ENCODE results near the gene SEMA4C.

SEMA4C gene, protein sequence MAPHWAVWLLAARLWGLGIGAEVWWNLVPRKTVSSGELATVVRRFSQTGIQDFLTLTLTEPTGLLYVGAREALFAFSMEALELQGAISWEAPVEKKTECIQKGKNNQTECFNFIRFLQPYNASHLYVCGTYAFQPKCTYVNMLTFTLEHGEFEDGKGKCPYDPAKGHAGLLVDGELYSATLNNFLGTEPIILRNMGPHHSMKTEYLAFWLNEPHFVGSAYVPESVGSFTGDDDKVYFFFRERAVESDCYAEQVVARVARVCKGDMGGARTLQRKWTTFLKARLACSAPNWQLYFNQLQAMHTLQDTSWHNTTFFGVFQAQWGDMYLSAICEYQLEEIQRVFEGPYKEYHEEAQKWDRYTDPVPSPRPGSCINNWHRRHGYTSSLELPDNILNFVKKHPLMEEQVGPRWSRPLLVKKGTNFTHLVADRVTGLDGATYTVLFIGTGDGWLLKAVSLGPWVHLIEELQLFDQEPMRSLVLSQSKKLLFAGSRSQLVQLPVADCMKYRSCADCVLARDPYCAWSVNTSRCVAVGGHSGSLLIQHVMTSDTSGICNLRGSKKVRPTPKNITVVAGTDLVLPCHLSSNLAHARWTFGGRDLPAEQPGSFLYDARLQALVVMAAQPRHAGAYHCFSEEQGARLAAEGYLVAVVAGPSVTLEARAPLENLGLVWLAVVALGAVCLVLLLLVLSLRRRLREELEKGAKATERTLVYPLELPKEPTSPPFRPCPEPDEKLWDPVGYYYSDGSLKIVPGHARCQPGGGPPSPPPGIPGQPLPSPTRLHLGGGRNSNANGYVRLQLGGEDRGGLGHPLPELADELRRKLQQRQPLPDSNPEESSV

DNA sequence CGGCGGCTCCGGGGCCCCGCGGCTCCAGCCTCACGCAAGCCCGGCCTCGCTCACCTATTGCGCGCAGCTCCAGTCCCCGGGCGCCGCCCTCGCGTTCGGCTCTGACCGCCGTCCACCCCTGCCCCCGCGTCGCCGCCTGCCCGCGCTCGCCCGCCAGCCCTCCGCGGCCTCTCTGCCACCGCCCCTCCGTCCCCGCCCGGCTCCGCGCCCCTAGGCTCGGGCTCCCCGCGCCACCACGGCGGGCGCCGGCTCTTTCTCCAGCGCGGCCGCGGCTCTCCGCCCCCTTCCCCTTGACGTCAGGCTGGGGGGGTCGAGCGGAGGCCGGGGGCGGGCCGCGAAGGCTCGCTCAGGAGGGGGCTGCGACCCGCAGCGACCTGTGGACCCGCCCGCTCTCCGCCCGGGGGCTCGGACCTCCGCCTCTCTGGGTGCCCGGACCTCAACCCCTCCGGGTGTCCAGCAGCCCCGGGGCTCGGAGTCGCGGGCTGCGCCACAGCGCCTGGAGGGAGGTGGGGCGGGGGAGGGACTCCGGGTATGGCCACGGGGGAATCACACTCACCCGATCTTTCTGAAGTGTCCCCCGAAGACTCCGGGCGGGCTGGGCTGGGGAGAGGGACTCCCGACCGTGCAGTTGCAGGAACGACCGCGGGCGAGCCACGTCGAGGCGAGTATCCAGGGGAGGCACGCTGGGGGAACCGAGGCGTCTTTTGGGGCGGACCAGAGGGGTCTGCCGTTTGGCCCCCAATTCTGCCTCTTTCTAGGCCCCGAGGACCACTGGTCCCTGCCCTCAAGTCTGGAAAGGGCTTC, at the start of gene SEMA4C:
SEMA4C (minus strand) TSS at position 259 of the 804 bp plus-strand sequence. CDS start 2,194 bp downstream, outside the sequence.
- DNase-seq: peak in 1 of 2 experiments; percentile 39

DNA sequence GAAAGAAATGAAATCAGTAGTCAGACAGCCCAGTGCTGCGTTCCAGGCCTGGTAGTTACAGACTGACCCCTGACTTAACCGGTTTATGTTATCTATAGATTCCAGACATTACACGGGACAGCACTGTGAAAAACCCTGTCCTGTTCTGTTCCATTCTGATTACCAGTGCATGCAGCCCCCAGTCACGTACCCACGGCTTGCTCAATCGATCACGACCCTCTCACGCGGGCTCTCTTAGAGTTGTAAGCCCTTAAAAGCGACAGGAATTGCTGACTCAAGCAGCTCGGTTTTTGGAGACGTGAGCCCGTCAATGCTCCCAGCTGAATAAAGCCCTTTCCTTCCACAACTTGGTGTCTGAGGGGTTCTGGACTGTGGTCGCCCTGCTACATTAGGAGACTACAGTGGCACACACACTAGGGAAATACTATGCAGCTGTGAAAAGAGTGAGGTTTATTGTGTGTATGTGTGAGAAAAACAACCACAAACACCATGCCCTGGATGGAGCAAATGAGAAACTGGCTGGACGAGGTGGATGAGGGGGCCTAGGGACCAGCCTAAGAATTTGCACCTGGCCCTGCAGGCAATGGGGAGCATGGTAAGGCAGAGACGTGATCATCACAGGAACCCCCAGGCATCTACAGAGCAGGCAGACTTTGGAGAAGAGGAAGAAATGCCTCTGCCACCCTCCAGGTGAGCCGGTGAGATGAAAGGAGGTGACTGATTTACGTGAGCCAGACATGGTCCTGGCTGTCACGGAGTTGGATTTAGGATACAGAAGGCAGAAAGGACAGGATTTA, 49.1 kb upstream of the SEMA4C start:
- DNase-seq: no peak

DNA sequence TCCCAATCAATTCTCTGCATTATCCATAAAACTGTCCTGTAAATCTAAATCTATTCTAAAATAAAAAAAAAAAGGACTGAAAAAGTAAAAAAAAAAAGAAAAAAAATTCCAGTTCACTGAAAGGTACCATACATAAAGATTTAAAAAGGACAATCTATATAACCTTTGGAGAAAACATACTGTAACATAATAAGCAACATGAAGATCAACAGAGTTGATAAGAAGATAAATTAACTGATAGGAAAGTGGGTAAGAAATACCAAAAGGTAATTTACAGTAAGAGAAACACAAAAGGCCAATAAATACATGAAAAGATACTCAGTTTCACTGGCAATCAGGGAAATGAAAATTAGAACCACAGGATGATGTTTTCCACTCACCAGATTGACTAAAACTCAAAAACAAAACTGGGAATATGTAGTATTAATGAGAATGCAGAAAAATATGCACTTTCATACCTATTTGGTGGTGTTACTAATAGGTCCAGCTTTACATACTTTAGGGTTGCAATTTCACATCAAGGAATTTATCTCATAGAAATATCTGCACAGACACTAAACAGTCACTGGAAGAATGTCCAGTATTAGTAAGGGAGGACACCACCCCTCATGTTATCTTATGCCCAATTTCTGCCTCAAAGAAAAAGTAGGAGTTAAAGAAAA, 48.3 kb upstream of the SEMA4C start:
- DNase-seq: no peak

DNA sequence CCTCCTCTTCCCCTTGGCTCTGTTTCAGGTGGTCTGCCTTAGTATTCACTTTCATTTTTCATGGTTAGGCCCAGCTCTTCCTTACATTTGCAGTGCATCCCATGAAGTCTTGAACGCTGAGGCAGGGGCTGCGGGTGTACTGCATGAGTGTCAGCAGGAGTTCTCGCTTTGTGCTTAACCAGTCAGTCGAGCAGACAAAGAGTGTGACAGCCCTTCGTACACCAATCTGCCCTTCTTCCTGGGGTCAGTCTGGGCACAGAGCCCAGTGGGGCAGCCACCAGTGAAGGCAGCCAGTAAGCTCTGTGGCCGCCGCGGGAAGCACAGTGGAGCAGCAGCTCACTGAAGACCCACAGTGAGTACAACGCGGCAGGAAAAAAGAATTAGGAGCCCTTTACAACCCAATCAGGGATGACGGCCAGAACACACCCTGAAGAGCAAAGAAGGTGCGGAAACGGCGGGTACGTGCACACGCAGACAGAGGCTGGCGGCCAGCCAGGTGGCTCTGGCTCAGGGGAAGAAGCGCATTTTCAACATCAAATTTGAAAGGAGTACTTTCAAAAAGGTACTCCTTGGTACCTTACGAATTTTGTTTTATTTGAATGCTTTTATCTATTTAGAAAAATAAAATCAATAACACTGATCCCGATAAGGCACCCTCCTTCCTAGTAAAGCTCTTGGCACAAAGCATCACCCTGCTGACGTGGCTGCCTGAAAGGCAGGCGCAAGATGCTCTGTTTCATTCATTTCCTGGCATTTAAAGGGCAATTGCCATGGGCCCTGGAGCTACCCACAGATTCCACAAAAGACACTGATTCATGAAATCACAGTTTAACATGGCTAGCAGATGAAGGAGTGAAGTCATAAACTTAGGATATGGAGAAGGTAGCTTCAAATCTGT, 47.0 kb upstream of the SEMA4C start:
- peak; percentile 73 to 78 for DNase-seq

DNA sequence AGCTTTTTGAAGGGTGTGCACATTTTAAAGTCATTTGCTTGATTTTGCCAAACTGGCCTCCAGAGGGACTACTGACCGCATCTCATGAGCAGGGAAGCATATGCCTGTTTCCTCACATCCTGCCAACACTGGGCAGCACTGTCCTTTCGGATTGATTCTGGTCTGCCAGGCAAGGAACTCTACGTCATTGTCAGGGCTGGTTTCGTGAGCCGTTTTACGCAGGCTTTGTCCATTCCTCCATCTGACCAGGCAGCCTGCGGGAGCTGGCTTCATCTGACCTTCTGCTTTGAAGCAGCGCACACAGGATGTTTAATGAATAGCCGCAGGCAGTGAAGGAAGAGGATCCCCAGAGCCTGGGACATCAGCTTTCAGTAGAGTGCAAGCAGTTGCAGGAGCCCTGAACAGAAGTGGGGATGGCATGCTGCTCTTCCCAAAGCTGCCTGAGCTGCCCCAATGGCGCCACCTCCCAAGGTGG, 46.3 kb upstream of the SEMA4C start:
- peak; percentile 86 for DNase-seq

DNA sequence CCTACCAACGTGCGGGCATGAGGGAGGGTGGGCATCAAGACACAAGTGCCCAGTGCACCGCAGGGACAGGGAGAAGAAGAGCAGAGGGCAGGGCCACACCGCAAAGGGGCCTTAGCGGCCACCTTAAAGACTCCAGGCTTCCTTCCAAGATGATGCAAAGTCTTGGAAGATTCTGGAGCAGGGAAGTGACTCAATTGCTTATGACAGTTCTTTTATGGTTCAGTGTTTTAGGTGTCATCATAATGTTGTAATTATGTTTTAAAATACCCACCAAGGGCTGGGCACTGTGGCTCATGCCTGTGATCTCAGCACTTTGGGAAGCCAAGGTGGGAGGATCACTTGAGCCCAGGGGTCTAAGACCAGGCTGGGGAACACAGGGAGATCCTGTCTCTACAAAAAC, 44.5 kb upstream of the SEMA4C start:
- DNase-seq: no peak

DNA sequence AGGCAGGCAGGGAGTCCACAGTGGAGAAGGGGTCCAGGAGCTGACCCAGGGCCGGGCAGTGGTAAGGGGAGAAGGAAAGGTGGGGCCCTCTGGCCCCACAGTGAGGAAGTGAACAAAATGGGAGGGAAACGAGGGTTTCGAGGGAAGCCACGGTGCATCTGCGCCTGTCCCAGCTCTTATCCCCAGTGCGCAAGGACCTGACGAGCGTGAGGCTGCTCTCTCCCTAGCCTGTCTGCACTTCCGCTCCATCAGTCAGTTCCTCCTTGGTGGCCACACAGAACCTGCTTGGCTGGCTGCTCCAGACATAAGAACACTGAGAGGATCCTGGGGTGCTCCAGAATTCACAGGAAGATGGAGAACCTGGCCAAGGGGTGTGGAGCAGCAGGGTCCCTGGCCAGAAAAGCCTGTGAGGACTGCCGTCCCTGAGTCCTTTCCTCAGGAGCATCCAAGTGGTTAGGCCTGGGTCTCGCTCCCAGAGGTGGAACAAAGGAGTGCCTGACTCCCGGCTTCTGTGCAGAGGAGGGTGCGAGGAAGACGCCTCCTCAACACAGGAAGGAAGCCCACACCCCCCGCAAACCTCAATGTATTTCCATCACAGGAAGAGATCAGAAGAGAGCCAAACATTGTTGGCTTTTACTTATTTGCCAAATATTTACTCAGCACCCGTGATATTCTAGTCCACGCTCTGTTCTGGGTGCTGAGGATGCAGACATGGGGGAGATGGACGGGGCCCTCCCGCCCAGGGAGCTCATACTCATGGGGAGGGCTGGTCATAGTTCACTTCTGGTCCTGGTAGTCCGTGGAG, 43.7 kb upstream of the SEMA4C start:
- DNase-seq: no peak

DNA sequence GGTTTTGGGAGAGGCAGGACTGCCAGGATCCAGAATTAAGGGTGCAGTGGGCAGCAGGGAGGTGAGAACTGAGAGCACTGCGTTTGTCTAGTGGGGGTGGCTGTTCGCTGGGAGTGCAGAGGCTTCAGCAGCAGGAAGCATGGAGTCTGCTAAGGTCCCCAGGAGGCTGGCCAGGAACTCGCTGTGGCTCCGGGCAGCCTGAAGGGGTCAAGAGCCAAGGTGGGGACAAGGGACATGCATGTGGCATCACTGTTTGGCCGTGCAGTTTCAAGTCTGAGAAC, 43.2 kb upstream of the SEMA4C start:
- DNase-seq: no peak

DNA sequence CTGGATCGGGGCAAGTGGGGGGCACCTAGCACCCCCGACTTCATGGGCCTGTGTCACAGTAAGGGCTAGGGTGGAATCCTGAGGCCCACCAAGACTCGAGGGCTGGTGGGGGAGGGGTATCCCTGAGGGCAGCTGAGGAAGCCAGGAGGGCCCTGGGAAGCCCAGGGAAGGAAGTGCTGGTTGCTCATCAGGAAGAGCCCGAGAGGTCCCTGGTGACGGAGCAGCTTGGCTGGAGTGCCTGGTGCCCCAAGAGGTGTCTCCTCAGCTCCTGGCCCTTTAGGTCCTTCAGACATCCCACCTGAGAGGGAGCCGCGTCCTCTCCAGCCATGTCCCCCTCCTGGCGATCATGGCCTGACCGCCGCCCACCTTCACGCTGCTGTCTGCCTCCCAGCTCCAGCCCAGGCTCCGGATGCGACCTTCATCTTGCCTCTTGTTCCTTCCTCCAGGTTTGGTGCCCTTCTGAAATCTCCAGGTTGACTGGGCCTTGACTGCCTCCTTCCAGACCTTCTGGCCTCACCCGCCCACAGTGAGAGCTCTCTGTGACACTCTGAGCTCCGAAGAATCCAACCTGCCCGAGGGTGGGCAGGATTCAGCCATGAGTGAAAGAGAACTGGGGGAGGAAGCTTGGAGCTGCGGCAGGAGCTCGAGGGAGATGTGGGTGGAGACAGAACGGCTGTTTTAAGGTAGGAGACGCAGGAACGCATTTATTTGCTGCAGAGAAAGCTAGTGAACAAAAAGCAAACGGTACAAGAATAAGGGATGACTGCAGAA, 42.7 kb upstream of the SEMA4C start:
- DNase-seq: no peak

DNA sequence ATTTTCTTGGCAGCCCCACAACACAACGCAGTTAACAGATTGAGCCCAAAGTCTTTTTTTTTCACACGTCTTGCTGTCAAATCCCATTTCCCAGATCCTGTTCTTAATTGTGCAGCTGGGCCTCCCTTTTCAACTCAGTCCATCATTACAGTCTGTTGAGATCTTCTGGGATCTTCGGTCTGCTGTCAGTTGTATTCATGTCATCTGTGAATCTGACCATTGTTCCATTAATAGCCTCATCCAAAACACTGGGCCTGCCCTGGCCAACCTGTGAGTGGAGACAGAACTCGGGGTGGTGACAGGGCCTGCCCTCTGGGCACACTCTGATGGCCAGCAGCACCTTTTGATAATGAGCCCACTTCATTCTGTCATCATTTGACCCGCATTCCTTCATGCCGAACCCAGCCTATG, 39.7 kb upstream of the SEMA4C start:
- DNase-seq: no peak

DNA sequence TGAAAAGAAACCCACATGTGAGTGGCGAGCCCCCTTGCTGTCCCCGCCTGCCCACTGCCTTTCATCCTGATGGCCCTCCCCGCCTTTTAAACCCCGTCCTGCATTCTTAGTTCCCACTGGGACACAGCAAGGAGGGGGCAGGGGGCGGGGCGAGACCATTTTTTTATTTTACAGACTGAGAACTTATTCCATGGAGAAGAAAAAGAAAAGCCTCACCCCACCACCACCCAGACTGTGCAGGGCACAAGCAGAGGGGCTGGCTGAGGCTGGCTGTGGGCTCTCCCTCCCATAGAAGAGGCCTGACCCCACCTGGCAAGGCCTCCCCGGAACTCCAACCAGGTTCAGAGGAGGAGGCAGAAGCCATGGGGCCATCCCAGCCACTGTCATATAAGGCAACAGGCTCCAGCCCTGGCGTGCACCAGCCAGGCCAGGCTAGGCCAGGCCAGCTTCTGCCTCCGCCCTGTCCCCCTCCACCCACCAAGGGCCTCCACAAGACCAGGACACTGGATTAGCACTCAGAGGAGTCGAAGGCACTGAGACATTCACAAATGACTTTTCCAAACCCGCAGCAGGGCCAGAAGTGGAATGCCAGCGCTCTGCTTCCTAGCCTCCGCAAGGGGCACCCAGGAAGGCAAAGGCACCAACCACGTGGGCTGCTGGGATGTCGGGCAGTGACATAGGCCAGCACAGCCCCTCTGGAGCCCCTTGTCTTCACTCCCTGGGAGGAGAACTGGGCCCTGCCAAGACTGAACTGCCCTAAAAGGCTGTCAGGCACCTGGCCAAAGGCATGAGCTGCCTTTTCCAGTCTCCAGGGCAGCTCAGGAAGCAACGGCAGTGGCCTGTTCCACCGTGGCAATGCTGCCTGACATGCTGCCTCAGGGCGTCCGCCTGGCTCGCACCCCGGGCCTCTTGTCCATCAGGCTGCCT, 37.5 kb upstream of the SEMA4C start:
- no peak for DNase-seq

DNA sequence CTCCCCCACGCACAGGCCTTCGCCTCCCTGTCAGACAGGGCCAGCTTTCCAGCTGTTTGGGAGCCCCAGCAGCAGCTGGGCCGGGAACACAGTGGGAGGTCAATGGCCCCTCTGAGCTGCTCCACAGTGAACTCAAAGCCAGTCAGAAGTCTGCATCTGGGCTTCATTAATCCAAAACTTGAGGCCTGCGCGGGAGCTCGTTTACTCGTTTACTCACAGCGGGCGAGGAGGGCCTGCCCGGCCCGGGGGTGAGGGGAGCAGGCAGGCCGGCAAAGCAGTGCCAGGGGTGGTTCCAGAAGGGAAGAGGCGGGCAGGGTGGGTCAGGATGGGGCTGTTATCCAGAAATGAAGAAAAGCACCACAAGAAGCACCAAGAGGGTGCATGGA, 36.8 kb upstream of the SEMA4C start:
- no peak for DNase-seq

DNA sequence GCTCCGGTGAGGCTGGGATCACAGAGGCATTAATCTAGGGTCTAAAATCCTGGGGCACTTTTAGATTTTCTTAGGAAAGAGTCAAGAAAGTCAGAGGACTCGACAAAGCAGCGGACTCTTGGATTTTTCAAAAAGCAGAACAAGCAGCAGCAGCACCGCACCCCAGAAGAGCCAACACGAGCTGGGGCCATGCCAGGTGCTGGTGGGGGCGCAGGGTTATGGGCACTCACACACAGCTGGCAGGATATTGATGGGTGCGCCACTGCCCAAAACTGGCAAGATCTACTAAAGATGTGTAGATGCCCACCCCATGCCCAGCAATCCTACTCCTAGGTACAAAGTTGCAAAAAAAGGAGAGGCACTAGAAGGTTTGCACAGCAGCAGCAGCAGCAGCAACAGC, 33.9 kb upstream of the SEMA4C start:
- DNase-seq: no peak

DNA sequence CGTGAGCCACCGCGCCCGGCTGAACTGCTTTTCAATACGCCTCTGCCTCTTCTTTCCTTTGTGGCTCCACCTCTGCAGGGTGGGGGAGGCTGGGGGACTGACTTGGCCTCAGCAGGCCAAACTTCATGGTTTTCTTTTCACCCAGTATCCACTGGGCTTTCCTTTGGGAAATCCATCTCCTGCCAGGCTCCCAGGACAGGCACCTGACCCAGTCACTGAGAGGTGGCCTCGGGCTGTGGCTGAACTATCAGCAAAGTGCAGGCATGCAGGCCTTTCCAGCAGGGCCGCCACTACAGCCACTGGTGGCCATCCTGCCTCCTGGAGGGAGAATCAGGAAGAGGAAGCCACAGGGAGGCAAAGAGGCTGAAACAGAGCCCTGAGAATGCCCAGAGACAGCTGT, 33.4 kb upstream of the SEMA4C start:
- no peak for DNase-seq

DNA sequence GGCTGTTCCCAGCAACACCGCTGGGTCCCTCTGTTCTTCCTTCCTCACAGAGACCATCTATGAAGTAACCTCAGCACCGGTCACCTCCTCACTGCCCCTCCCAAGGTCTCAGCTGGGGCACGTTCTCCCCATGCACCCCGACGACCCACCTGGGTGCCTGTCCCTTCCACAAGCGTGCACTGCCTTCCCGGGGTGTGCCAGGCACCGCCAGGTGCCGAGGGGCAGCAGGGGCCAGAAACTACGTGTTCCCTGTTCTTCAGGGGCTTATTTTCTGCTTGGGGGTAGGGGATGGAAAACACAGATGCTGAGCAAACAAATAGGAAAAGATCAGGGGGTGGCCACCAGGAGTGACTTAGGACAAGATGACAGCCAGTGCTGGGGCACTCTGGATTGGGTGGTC, 30.4 kb upstream of the SEMA4C start:
- no peak for DNase-seq

DNA sequence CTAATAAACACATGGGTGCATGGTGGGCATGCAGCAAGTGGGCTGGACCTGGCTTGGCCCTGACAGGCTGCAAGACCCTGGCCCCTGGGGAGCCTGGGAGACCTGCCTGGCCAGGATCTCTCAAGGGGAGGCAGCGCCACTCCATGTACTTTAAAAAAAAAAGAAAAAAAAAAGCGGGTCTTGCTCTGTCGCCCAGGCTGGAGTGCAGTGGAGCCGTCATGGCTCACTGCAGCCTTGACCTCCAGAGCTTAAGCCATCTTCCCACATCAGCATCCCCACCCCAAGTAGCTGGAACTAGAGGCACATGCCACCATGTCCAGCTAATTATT, 29.5 kb upstream of the SEMA4C start:
- no peak for DNase-seq

DNA sequence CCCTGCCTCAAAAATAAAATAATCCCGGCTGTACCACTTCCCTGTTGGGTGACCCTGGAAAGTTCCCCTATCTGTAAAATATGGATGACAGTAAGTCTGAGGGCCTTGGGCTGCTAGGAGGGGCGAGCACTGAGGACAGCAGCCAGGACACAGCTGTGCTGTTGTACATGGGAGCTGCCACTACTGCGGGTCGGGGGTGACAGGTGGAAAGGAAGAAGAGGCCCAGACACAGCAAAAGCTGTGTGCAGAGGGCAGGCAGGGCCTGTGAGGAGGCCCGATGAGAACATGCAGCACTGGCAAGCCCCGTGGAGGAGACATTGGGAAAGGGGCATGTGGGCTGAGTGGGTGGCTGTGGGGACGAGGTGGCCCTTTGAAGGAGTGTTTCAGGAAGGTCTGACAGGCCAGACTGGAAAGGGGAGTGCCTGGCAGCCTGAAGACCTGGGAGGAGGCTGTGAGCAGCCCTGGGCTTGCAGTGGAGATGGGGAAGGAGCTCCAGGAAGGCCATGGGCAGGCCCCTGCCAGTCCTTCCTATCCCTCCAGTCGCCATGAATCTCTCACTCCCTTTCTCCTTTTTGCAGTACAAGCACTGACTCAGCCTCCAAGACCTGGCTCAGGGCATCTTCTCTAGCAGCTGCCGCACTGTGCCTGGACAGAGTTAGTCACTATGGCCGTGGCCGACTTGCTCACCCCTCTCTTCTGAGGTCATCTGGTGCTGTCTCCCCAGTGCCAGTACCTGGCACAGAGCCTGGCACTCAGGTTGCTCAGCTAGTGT, 28.9 kb upstream of the SEMA4C start:
- no peak for DNase-seq
